HCT116 (cell line): Measurements from ENCODE around the gene SOX18. TPM values are rescaled to one million over a fixed set of nuclear protein-coding genes. Genes with fewer than 3 reads are reported as not detected.

Experiments
- ATAC-seq: fragments of 200-7000 bp; cut with Tn5 transposase; 2 replicates; pipeline ENCODE4 v1.9.1; 2020; ENCODE audit warnings: mild to moderate bottlenecking, moderate library complexity
- BruUV-seq: library from RNA; stranded (reverse); fragments of 400-500 nt; replicated peaks from 2 replicates; lab custom pipeline; 2021; lab: Mats Ljungman, UMichigan
- CTCF ChIA-PET: fragments of 300-600 bp; sonication (Branson Sonifier 250); formaldehyde crosslinking; loops from one replicate; lab custom pipeline; 2021; ENCODE audit warnings: antibody characterized with exemption; lab: Charles Lee
- POLR2A ChIA-PET: fragments of 300-600, 350-600 bp; sonication (Branson Sonifier 250); formaldehyde crosslinking; loops from one replicate; lab custom pipeline; 2021; ENCODE audit warnings: antibody characterized with exemption; lab: Charles Lee
- RAD21 ChIA-PET, 2 experiments: fragments of 300-600 bp; sonication (Branson Sonifier 250); formaldehyde crosslinking; loops; one replicate each; lab custom pipeline; 2023; ENCODE audit warnings: low total read pairs in 2 of 2; ENCODE audit not compliant: uncharacterized antibody in 2 of 2, unreplicated experiment in 2 of 2, low non-redundant PET in 1 of 2; lab: Charles Lee
- DNase-seq: peaks from one replicate; pipeline ENCODE4 v3.0.0-alpha.2; 2010; ENCODE audit warnings: low read depth, low spot score
- H2AFZ ChIP-seq: fragments of 200-600 bp; shearing (Covaris generic), sonication (generic); 2 replicates; pipeline ENCODE4 v1.6.1; 2017; ENCODE audit warnings: low read depth, mixed run types, mixed read lengths, antibody characterized with exemption, low read length; ENCODE audit not compliant: poor library complexity, severe bottlenecking
- H3K27ac ChIP-seq: 2 replicates; pipeline ENCODE4 v1.5.1; 2012; ENCODE audit warnings: low read depth, low read length
- H3K27me3 ChIP-seq: fragments of 200-600 bp; sonication (generic); 2 replicates; pipeline ENCODE4 v1.6.1; 2016; ENCODE audit warnings: mixed run types, low read length, mixed read lengths; ENCODE audit not compliant: insufficient read depth
- H3K36me3 ChIP-seq, 2 experiments: fragments of 200-500 bp in 1 of 2; fragments of 200-600 bp in 1 of 2; sonication (Bioruptor generic) in 1 of 2; sonication (generic) in 1 of 2; 2 replicates each; pipeline versions ENCODE4 v1.5.1 to v1.6.1; 2014 to 2016; ENCODE audit warnings: low read length in 2 of 2, inconsistent platforms in 1 of 2, mixed read lengths in 1 of 2, mixed run types in 1 of 2; ENCODE audit not compliant: insufficient read depth in 2 of 2, control insufficient read depth in 1 of 2
- H3K4me1 ChIP-seq, 2 experiments: fragments of 200-600 bp in 1 of 2; sonication (generic) in 1 of 2; 2 replicates each; pipeline versions ENCODE4 v1.5.1 to v1.6.1; 2012 to 2017; ENCODE audit warnings: low read length in 2 of 2, inconsistent platforms in 1 of 2, mild to moderate bottlenecking in 1 of 2, mixed read lengths in 1 of 2, mixed run types in 1 of 2, moderate library complexity in 1 of 2; ENCODE audit not compliant: insufficient read depth in 2 of 2, control insufficient read depth in 1 of 2
- H3K4me2 ChIP-seq: fragments of 200-600 bp; sonication (generic); 2 replicates; pipeline ENCODE4 v1.6.1; 2017; ENCODE audit warnings: mixed run types, low read length, mixed read lengths
- H3K4me3 ChIP-seq, 2 experiments: fragments of 200-600 bp in 1 of 2; sonication (generic) in 1 of 2; replicated peaks in 1 of 2; 2 replicates each; pipeline ENCODE4 v1.5.1; 2011 to 2016; ENCODE audit warnings: low read length in 2 of 2, control low read depth in 1 of 2, low read depth in 1 of 2, mild to moderate bottlenecking in 1 of 2, mixed read lengths in 1 of 2, mixed run types in 1 of 2
- H3K79me2 ChIP-seq: fragments of 200-600 bp; sonication (generic); 2 replicates; pipeline ENCODE4 v1.6.1; 2017; ENCODE audit warnings: mild to moderate bottlenecking, mixed run types, low read length, moderate library complexity, mixed read lengths; ENCODE audit not compliant: insufficient read depth
- H3K9ac ChIP-seq: fragments of 200-600 bp; sonication (generic); 2 replicates; pipeline ENCODE4 v1.6.1; 2016; ENCODE audit warnings: low read length, mixed read lengths
- H3K9me2 ChIP-seq: fragments of 200-600 bp; sonication (generic), shearing (Covaris generic); 2 replicates; pipeline ENCODE4 v1.6.1; 2017; ENCODE audit warnings: mixed run types, mild to moderate bottlenecking, moderate library complexity; ENCODE audit not compliant: insufficient read depth
- H3K9me3 ChIP-seq, 2 experiments: fragments of 200-500 bp in 1 of 2; fragments of 200-600 bp in 1 of 2; sonication (Bioruptor generic) in 1 of 2; sonication (generic) in 1 of 2; 2 replicates each; pipeline ENCODE4 v1.6.1; 2014 to 2017; ENCODE audit warnings: low read length in 2 of 2, mixed read lengths in 2 of 2, inconsistent platforms in 1 of 2, low read depth in 1 of 2, mild to moderate bottlenecking in 1 of 2, mixed run types in 1 of 2, moderate library complexity in 1 of 2; ENCODE audit not compliant: control insufficient read depth in 1 of 2, insufficient read depth in 1 of 2
- H4K20me1 ChIP-seq: fragments of 200-600 bp; sonication (generic), shearing (Covaris generic); 2 replicates; pipeline ENCODE4 v1.6.1; 2017; ENCODE audit warnings: mixed run types, mild to moderate bottlenecking, moderate library complexity; ENCODE audit not compliant: insufficient read depth
- ATF3 ChIP-seq: IDR thresholded peaks from 2 replicates; pipeline ENCODE4 v1.6.1; 2012
- CBX3 ChIP-seq: IDR thresholded peaks from 2 replicates; pipeline ENCODE4 v1.6.1; 2012; ENCODE audit warnings: low read depth
- ELF1 ChIP-seq: IDR thresholded peaks from 2 replicates; pipeline ENCODE4 v1.6.1; 2012; ENCODE audit warnings: low read depth, borderline replicate concordance
- FOSL1 ChIP-seq: IDR thresholded peaks from 2 replicates; pipeline ENCODE4 v1.6.1; 2012; ENCODE audit warnings: low read depth
- JUND ChIP-seq: IDR thresholded peaks from 2 replicates; pipeline ENCODE4 v1.6.1; 2012
- POLR2A ChIP-seq: IDR thresholded peaks from 2 replicates; pipeline ENCODE4 v1.7.0; 2011; ENCODE audit warnings: borderline replicate concordance; ENCODE audit not compliant: insufficient read depth, insufficient read length; ENCODE audit errors: extremely low read depth
- REST ChIP-seq: IDR thresholded peaks from 2 replicates; pipeline ENCODE4 v1.6.1; 2012; ENCODE audit warnings: low read depth
- SIN3A ChIP-seq: IDR thresholded peaks from 2 replicates; pipeline ENCODE4 v1.6.1; 2012; ENCODE audit warnings: low read depth
- SP1 ChIP-seq: IDR thresholded peaks from 2 replicates; pipeline ENCODE4 v1.6.1; 2012; ENCODE audit warnings: low read depth
- TCF7L2 ChIP-seq: IDR thresholded peaks from 2 replicates; pipeline ENCODE4 v1.7.0; 2011; ENCODE audit warnings: borderline replicate concordance, inconsistent platforms; ENCODE audit not compliant: insufficient read depth, insufficient read length; ENCODE audit errors: extremely low read depth
- YY1 ChIP-seq: IDR thresholded peaks from 2 replicates; pipeline ENCODE4 v1.6.1; 2011; ENCODE audit warnings: low read length, low read depth, moderate library complexity, mild to moderate bottlenecking; ENCODE audit not compliant: insufficient replicate concordance; ENCODE audit errors: extremely low read depth
- ZBTB33 ChIP-seq: IDR thresholded peaks from 2 replicates; pipeline ENCODE4 v1.6.1; 2011; ENCODE audit warnings: mild to moderate bottlenecking, low read length, moderate library complexity; ENCODE audit not compliant: insufficient replicate concordance; ENCODE audit errors: extremely low read depth
- intact Hi-C: fragments of 100-400 bp; cut with micrococcal nuclease; formaldehyde crosslinking; loops from 2 replicates; pipeline ENCODE4 v1.10.0; 2022
- total RNA-seq: library from RNA; stranded (reverse); gene quantifications from one replicate; pipeline ENCODE4 v1.2.1, GENCODE V29; 2021; ENCODE audit not compliant: unreplicated experiment

SOX18 gene
- total RNA-seq, 1 experiment from 2014 or later, result 3.3 TPM

GRCh38 chr20:64023361-64024140, 25.9 kb downstream of the SOX18 start:
- no peaks in the 10 kb centered on the region for H3K9me3 ChIP-seq
- no TSS peak for BruUV-seq
- intact Hi-C loops, result no loop called here
- CTCF ChIA-PET, result interaction anchor here (0.6 kb wide), 1 partner anchor 38 kb away, joined by 3 read pairs; no protein-coding TSS in a partner anchor
- RAD21 ChIA-PET, result no interaction called here
- POLR2A ChIA-PET, result no interaction called here
- peaks cover 37 to 44% of the 10 kb centered on the region in 2 experiments for H3K36me3 ChIP-seq
- no peak overlapping the region for H3K4me2 ChIP-seq
- H3K9me2 ChIP-seq, result no peaks in the 10 kb centered on the region
- H3K79me2 ChIP-seq, result no peaks in the 10 kb centered on the region
- no peak overlapping the region for H3K9ac ChIP-seq
- H3K27me3 ChIP-seq, result no peaks in the 10 kb centered on the region
- H3K4me3 ChIP-seq, result no peak overlapping the region
- no peak for DNase-seq
- no peaks in the 10 kb centered on the region for H4K20me1 ChIP-seq
- no peaks in the 10 kb centered on the region for H3K4me1 ChIP-seq
- ATAC-seq, result no peak
- TF ChIP-seq FOSL1, result no peak
- TF ChIP-seq YY1, result no peak
- no peak for TF ChIP-seq CBX3
- no peak for TF ChIP-seq SP1
- no peak overlapping the region for H2AFZ ChIP-seq
- H3K27ac ChIP-seq, result no peak overlapping the region

GRCh38 chr20:64022671-64023360, 26.6 kb downstream of the SOX18 start:
- ChIA-PET POLR2A (no interaction called here), RAD21 (no interaction called here), CTCF (no interaction called here)
- no peak overlapping the region for H2AFZ ChIP-seq
- intact Hi-C loops, result no loop called here
- no peaks in the 10 kb centered on the region for H3K79me2 ChIP-seq
- H3K27ac ChIP-seq, result no peak overlapping the region
- H3K36me3 ChIP-seq, result peaks cover 37 to 47% of the 10 kb centered on the region in 2 experiments
- no peaks in the 10 kb centered on the region for H3K4me1 ChIP-seq
- H3K4me3 ChIP-seq, result no peak overlapping the region
- no peaks in the 10 kb centered on the region for H3K9me3 ChIP-seq
- BruUV-seq, result no TSS peak
- H4K20me1 ChIP-seq, result no peaks in the 10 kb centered on the region
- ATAC-seq, result no peak
- no peak overlapping the region for H3K9ac ChIP-seq
- no peaks in the 10 kb centered on the region for H3K27me3 ChIP-seq
- H3K9me2 ChIP-seq, result no peaks in the 10 kb centered on the region
- DNase-seq, result no peak
- no peak overlapping the region for H3K4me2 ChIP-seq
- no peak for TF ChIP-seq POLR2A
- no peak for TF ChIP-seq CBX3
- no peak for TF ChIP-seq REST
- TF ChIP-seq ZBTB33, result no peak
- TF ChIP-seq SIN3A, result no peak
- TF ChIP-seq ATF3, result no peak
- no peak for TF ChIP-seq FOSL1
- no peak for TF ChIP-seq ELF1
- no peak for TF ChIP-seq JUND
- TF ChIP-seq TCF7L2, result no peak
- no peak for TF ChIP-seq SP1
